ENCODE results near the gene BNC2.

GRCh38 chr9:16673171-16673570, 197.3 kb downstream of the BNC2 start:
- TF ChIP-seq EZH2 (IDR thresholded peaks at IDR 0.05; ENCODE audit: insufficient read depth, poor library complexity, severe bottlenecking): no peak
- no peak for TF ChIP-seq EZH2phosphoT487 (IDR thresholded peaks at IDR 0.05; ENCODE audit: insufficient read depth, low read depth)

Measured in GM23248 (cell line).